ENCODE measurements around the gene ANKAR.
"Not testable (repeated sequence)": the region's sequence is repeated elsewhere in the genome, so short reads cannot be mapped to it uniquely, and the experiment has no call there.

ANKAR gene

GRCh38 chr2:189674374-189675112, at the start of gene ANKAR:
Gene ANKAR (plus strand): TSS chr2:189674670. CDS start chr2:189676491, 1,821 bp downstream.
- DNase-seq (ENCODE audit: low spot score) = peak; percentile 85

- DNase-seq (ENCODE audit: low spot score) = no peak
These were observed 48.8 kb upstream of the ANKAR start for GRCh38 chr2:189625636-189626035.

- no peak for DNase-seq (ENCODE audit: low spot score)
These were observed 46.7 kb upstream of the ANKAR start for GRCh38 chr2:189627789-189628188.

- DNase-seq (ENCODE audit: low spot score) = no peak
These were observed 45.5 kb upstream of the ANKAR start for GRCh38 chr2:189628817-189629530.

- DNase-seq (ENCODE audit: low spot score) = no peak
These were observed 44.7 kb upstream of the ANKAR start for GRCh38 chr2:189629531-189630453.

GRCh38 chr2:189631849-189632248, 42.6 kb upstream of the ANKAR start:
- no peak for DNase-seq (ENCODE audit: low spot score)

- DNase-seq (ENCODE audit: low spot score) = no peak
These were observed 41.1 kb upstream of the ANKAR start for GRCh38 chr2:189633392-189633811.

- DNase-seq (ENCODE audit: low spot score) = no peak
These were observed 39.1 kb upstream of the ANKAR start for GRCh38 chr2:189635353-189635752.

GRCh38 chr2:189638301-189639006, 36.0 kb upstream of the ANKAR start:
- no peak for DNase-seq (ENCODE audit: low spot score)

GRCh38 chr2:189639007-189639609, 35.4 kb upstream of the ANKAR start:
- DNase-seq (ENCODE audit: low spot score) = no peak

GRCh38 chr2:189641002-189641401, 33.5 kb upstream of the ANKAR start:
- no peak for DNase-seq (ENCODE audit: low spot score)

GRCh38 chr2:189641590-189641989, 32.9 kb upstream of the ANKAR start:
- DNase-seq (ENCODE audit: low spot score) = no peak

- no peak for DNase-seq (ENCODE audit: low spot score)
These were observed 27.9 kb upstream of the ANKAR start for GRCh38 chr2:189646521-189646920.

GRCh38 chr2:189648846-189649509, 25.5 kb upstream of the ANKAR start:
- no peak for DNase-seq (ENCODE audit: low spot score)

GRCh38 chr2:189651284-189651683, 23.2 kb upstream of the ANKAR start:
- no peak for DNase-seq (ENCODE audit: low spot score)

GRCh38 chr2:189653464-189653863, 21.0 kb upstream of the ANKAR start:
- DNase-seq (ENCODE audit: low spot score) = not testable (repeated sequence)

GRCh38 chr2:189654641-189655040, 19.8 kb upstream of the ANKAR start:
- DNase-seq (ENCODE audit: low spot score) = no peak

GRCh38 chr2:189657867-189658266, 16.6 kb upstream of the ANKAR start:
- DNase-seq (ENCODE audit: low spot score) = no peak

- DNase-seq (ENCODE audit: low spot score) = no peak
These were observed 15.9 kb upstream of the ANKAR start for GRCh38 chr2:189658306-189659212.

GRCh38 chr2:189659734-189660133, 14.7 kb upstream of the ANKAR start:
- DNase-seq (ENCODE audit: low spot score) = peak; percentile 69
